Vagina (tissue), 2 donors: ENCODE data around the gene ITLN2. TPM values are rescaled to one million over a fixed set of nuclear protein-coding genes. Genes with fewer than 3 reads are reported as not detected.

ENCODE experiments used
- DNase-seq, 2 donors: peaks; one replicate each; pipeline ENCODE4 v3.0.0-alpha.2; 2017; ENCODE audit errors: extremely low spot score in 2 of 2
- H3K27ac ChIP-seq: fragments of 200-600 bp; sonication (generic); one replicate; pipeline ENCODE4 v1.5.1; 2019
- H3K27me3 ChIP-seq: fragments of 200-600 bp; sonication (generic); one replicate; pipeline ENCODE4 v1.5.1; 2019
- H3K36me3 ChIP-seq, 2 donors: fragments of 200-600 bp; sonication (generic); one replicate each; pipeline ENCODE4 v1.5.1; 2017 to 2019
- H3K4me1 ChIP-seq: fragments of 200-600 bp; sonication (generic); one replicate; pipeline ENCODE4 v1.5.1; 2019
- H3K4me3 ChIP-seq, 2 donors: fragments of 200-600 bp; sonication (generic); 1 replicate in 1 of 2; 2 replicates in 1 of 2; pipeline ENCODE4 v1.5.1; 2016 to 2019
- H3K9me3 ChIP-seq: fragments of 200-600 bp; sonication (generic); one replicate; pipeline ENCODE4 v1.5.1; 2019
- POLR2A ChIP-seq, 2 donors: fragments of 450-650 bp; IDR thresholded peaks; one replicate each; pipeline ENCODE4 v1.6.1; 2017; ENCODE audit warnings: antibody characterized with exemption in 2 of 2, mild to moderate bottlenecking in 2 of 2, moderate library complexity in 2 of 2
- POLR2AphosphoS5 ChIP-seq, 2 donors: sonication (generic); formaldehyde crosslinking; IDR thresholded peaks; one replicate each; pipeline ENCODE4 v1.9.0; 2017; ENCODE audit warnings: antibody characterized with exemption in 2 of 2, mild to moderate bottlenecking in 2 of 2, low read depth in 1 of 2; ENCODE audit not compliant: insufficient read depth in 1 of 2
- intact Hi-C: fragments of 100-400 bp; cut with DNase I; formaldehyde crosslinking; loops from one replicate; pipeline ENCODE4 v1.15.1; 2023
- total RNA-seq: library from RNA; depleted of rRNA; stranded (reverse); fragments of >200 nt; gene quantifications from one replicate; pipeline ENCODE4 v1.2.3, GENCODE V29; 2016
- TF ChIP-seq, protein P1 (sequence below), 3 experiments: fragments of 450-650 bp in 2 of 3; fragments of 200-600 bp in 1 of 3; sonication (generic) in 1 of 3; IDR thresholded peaks; one replicate each; pipeline ENCODE4 v1.5.1; 2017 to 2019; ENCODE audit warnings: antibody characterized with exemption in 3 of 3, mild to moderate bottlenecking in 2 of 3, moderate library complexity in 2 of 3

The ITLN2 gene
- 2.0 TPM for total RNA-seq

DNA sequence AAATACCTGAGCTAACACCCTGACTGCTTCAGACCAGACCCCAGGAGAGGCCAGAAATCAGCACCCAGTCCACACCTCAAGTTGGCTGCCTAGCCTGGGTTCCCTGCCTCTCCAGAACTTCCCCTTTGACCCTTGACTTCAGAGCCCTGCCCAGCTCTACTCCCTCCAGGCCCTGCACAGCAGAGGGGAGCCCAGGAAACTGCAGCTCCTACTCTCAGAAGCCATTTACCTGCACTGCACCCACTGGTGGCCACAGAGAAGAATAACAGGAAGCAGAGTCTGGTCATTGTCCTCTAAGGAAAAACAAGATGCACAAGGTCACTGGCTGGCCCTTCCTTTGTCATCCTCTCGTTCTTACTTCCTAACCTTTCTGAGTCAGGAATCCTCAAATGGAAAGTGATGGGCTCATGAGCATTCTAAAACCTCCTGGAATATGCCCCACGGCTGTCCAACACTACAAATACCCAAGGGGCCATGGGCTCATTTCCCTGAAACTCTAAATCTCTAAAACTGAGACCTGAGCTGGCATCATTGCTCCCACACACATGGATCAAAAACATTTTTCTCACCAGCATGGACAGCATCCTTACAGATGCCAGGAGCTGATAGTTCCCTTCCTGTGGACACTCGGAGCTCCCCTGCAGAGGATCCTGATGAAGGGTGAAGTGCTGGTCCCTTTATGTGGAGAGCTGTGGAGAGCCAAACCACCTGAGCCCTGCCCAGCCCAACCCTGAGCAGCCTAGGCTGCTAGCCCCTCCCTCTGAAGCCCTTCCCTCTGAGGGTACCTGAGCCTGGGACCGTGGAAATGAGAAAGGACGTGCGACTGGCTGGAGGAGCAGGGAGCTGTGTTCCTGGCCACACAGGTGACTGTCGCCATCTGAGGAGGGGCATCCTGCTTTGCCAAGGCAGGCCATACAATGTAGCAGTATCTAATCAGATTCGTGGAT is at the start of gene ITLN2:
ITLN2 (minus strand) TSS at position 652 of the 947 bp plus-strand sequence; CDS start at position 584, 68 bp downstream.
- Histone ChIP-seq H3K4me1 (peaks cover 17% of the 10 kb centered on the region), H3K27ac (no peak within 1 kb of the TSS), H3K27me3 (no peaks in the 10 kb centered on the region), H3K4me3 (no peak within 1 kb of the TSS), H3K36me3 (no peaks in the 10 kb centered on the region), H3K9me3 (no peaks in the 10 kb centered on the region)
- TF ChIP-seq, protein P1, sequence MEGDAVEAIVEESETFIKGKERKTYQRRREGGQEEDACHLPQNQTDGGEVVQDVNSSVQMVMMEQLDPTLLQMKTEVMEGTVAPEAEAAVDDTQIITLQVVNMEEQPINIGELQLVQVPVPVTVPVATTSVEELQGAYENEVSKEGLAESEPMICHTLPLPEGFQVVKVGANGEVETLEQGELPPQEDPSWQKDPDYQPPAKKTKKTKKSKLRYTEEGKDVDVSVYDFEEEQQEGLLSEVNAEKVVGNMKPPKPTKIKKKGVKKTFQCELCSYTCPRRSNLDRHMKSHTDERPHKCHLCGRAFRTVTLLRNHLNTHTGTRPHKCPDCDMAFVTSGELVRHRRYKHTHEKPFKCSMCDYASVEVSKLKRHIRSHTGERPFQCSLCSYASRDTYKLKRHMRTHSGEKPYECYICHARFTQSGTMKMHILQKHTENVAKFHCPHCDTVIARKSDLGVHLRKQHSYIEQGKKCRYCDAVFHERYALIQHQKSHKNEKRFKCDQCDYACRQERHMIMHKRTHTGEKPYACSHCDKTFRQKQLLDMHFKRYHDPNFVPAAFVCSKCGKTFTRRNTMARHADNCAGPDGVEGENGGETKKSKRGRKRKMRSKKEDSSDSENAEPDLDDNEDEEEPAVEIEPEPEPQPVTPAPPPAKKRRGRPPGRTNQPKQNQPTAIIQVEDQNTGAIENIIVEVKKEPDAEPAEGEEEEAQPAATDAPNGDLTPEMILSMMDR (IDR thresholded peaks at IDR 0.05): no peak
- TF ChIP-seq POLR2A (IDR thresholded peaks at IDR 0.05): no peak
- no peak for TF ChIP-seq POLR2AphosphoS5 (IDR thresholded peaks at IDR 0.05; ENCODE audit: insufficient read depth in 1 of 2, low read depth in 1 of 2)
- intact Hi-C loops: no loop called here
- no peak for DNase-seq

DNA sequence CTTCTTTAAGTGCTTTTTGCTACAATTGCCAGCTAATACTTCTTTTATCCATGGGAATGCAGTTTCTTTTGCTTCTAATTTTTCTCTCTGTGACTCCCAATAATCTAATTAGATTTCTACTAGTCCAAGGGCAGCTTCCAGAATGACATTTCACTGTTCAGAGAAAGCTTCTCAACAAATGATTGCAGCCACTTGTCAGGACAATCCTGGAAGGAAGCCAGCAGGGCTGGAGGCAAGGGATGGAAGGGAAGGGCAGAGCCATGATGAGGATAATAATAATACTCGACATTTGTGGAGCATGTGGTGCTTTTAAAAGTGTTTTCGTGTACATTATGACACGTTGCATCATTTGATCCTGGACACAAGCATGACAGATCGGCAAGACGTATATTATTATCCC is 46.9 kb upstream of the ITLN2 start:
- no peak for DNase-seq
- Histone ChIP-seq H3K4me1 (peaks cover 5% of the 10 kb centered on the region), H3K27ac (no peak overlapping the region), H3K36me3 (peaks cover 0 to 19% of the 10 kb centered on the region in 2 donors), H3K27me3 (no peaks in the 10 kb centered on the region), H3K9me3 (no peaks in the 10 kb centered on the region), H3K4me3 (no peak overlapping the region)
- TF ChIP-seq POLR2A (IDR thresholded peaks at IDR 0.05) (no peak), POLR2AphosphoS5 (IDR thresholded peaks at IDR 0.05; ENCODE audit: insufficient read depth in 1 of 2, low read depth in 1 of 2) (no peak)
- TF ChIP-seq, protein P1 (IDR thresholded peaks at IDR 0.05): no peak
- intact Hi-C loops: no loop called here

DNA sequence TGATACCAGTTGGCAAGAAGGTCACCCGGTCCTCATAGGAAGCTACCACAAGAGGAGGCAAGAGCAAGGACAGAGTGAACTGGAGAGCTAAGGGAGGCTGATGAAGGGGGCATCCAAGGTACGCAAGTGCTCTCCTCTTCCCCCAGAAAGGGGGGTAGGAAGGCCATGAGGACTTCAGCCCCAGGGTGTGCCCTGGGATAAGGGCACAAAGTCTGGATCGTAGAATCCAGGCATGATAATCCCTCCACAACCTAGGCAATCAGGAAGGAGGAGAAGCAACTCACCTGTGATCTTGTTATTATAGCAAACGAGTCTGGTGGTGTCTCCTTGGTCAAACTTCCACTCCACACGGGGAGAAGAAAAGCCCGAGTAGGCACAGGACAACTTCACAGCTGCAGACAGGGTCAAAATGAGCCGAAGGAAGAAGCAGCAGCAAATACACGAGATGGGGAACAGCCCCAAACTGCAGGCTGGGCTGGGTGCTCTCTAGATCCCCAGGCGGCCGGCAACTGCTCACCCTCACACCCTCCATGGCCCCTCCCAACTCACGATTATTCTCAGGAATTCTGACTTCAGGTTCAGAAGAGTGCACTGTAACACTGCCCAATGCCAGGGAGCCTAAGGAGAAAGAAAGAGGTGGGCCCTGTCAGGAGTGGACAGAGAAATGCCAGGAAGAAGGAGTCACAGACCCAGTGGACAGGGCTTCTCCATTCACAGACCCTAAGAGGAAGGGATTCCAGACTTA is 46.3 kb upstream of the ITLN2 start:
- H3K36me3 ChIP-seq: peaks cover 0 to 19% of the 10 kb centered on the region in 2 donors
- intact Hi-C loops: no loop called here

DNA sequence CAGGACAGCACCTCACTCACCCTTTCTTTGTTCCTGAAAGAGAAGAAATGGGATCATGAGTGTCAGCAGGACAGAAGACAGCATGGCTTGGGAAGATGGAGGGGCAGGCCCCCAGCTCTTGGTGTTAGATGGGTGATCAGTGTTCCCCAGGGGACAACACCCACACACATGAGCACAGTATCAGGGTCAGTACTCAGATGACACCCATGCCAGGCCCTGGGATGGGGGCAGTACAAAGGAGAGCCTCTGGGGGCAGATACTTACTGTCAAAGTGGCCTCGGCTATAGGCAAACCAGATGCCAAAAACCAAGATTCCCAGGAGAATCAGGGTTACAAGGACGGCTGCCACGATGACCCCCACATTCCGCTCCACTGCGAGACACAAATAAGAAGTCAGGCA is 44.8 kb upstream of the ITLN2 start:
- no peaks in the 10 kb centered on the region for H3K9me3 ChIP-seq
- H3K27ac ChIP-seq: no peak overlapping the region
- TF ChIP-seq POLR2AphosphoS5 (IDR thresholded peaks at IDR 0.05; ENCODE audit: insufficient read depth in 1 of 2, low read depth in 1 of 2) (no peak), POLR2A (IDR thresholded peaks at IDR 0.05) (no peak)
- TF ChIP-seq, protein P1 (IDR thresholded peaks at IDR 0.05): no peak
- H3K27me3 ChIP-seq: no peaks in the 10 kb centered on the region
- no peak for DNase-seq
- no peak overlapping the region for H3K4me3 ChIP-seq
- H3K36me3 ChIP-seq: peaks cover 0 to 19% of the 10 kb centered on the region in 2 donors
- intact Hi-C loops: loop anchor here (10.0 kb wide), 1 partner anchor 95 kb away; the partner anchor contains the start of gene KLHDC9
- H3K4me1 ChIP-seq: peaks cover 5% of the 10 kb centered on the region

More for the DNA sequence above, 46.3 kb upstream of the ITLN2 start:
- H3K27ac ChIP-seq: no peak overlapping the region
- no peak for TF ChIP-seq POLR2AphosphoS5 (IDR thresholded peaks at IDR 0.05; ENCODE audit: insufficient read depth in 1 of 2, low read depth in 1 of 2)
- TF ChIP-seq POLR2A (IDR thresholded peaks at IDR 0.05): no peak
- TF ChIP-seq, protein P1 (IDR thresholded peaks at IDR 0.05): no peak
- H3K27me3 ChIP-seq: no peaks in the 10 kb centered on the region
- no peak overlapping the region for H3K4me3 ChIP-seq
- H3K4me1 ChIP-seq: peaks cover 5% of the 10 kb centered on the region
- DNase-seq: no peak
- no peaks in the 10 kb centered on the region for H3K9me3 ChIP-seq
